IPS-20b (cell line): ENCODE data around the gene NCOA1.
"Not testable (repeated sequence)": the region's sequence is repeated elsewhere in the genome, so short reads cannot be mapped to it uniquely, and the experiment has no call there.

Experiments used
- H3K27ac ChIP-seq: one replicate; pipeline ENCODE4 v1.5.1; 2013; ENCODE audit warnings: low read length
- H3K27me3 ChIP-seq: 2 replicates; pipeline ENCODE4 v1.6.1; 2013; ENCODE audit warnings: mild to moderate bottlenecking, low read length, inconsistent platforms; ENCODE audit not compliant: insufficient read depth
- H3K36me3 ChIP-seq: 2 replicates; pipeline ENCODE4 v1.6.1; 2013; ENCODE audit warnings: low read depth, mild to moderate bottlenecking, inconsistent platforms, low read length, moderate library complexity; ENCODE audit not compliant: insufficient read depth
- H3K4me1 ChIP-seq: 2 replicates; pipeline ENCODE4 v1.6.1; 2013; ENCODE audit warnings: mild to moderate bottlenecking, control low read depth, inconsistent platforms, low read length, moderate library complexity; ENCODE audit not compliant: insufficient read depth
- H3K4me3 ChIP-seq: 2 replicates; pipeline ENCODE4 v1.5.1; 2013; ENCODE audit warnings: mild to moderate bottlenecking, low read length, inconsistent platforms
- H3K9ac ChIP-seq: 2 replicates; pipeline ENCODE4 v1.6.1; 2013; ENCODE audit warnings: low read depth, mild to moderate bottlenecking, inconsistent platforms, low read length, moderate library complexity
- H3K9me3 ChIP-seq: 2 replicates; pipeline ENCODE4 v1.6.1; 2013; ENCODE audit warnings: mild to moderate bottlenecking, low read depth, low read length, inconsistent platforms; ENCODE audit not compliant: insufficient read depth

The NCOA1 gene

DNA sequence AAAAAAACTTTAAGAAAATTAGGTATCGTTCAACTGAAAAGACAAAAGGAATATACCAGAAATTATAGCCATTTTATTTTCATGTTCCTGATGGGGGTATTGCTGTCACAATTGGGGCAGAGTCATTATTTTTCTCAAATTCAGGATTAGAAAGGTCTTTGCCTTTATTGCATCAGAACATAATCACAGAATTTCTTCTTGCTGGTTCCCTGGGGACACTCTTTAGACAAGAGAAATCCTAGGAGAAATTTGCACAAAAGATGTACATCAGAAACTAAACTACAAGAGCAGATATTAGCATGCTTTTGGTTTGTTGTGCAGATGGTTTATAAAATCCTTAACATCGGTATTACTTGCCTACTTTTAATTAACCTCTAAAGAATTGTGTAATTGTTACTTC, 103.2 kb downstream of the NCOA1 start:
- no peak overlapping the region for H3K4me3 ChIP-seq
- no peak overlapping the region for H3K27ac ChIP-seq
- H3K9ac ChIP-seq, result no peak overlapping the region

DNA sequence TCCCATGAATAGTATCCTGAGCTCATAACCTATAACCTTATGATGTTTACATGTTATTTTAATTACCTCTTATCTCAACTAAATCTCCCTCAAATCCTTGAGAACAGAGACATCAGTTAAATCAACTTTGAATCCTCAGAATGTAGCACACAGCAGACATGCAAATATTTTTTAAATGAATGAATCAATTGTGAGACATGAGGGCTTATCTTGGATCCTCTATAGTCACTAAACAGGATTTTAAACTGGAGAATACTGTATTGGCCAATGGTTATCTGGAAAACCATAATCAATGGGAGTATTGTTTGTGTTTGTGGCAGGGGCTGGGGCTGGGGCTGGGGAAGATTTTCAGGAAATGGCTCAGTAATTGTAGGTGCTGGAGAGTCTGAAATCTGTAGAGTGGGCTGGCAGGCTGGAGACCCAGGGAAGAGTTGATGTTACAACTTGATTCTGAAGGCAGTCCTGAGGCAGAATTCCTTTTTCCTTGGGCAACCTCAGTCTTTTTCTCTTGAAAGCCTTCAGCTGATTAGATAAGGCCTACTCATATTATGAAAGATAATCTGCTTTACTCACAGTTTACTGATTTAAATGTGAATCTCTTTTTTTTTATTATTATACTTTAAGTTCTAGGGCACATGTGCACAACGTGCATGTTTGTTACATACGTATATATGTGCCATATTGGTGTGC, 106.3 kb downstream of the NCOA1 start:
- Histone ChIP-seq H3K36me3 (no peaks in the 10 kb centered on the region), H3K4me3 (no peak overlapping the region), H3K9me3 (no peaks in the 10 kb centered on the region), H3K4me1 (peaks cover 7% of the 10 kb centered on the region; the same call in 1 of the 2 replicates), H3K27me3 (no peaks in the 10 kb centered on the region), H3K9ac (no peak overlapping the region), H3K27ac (no peak overlapping the region)

More for the DNA sequence above, 103.2 kb downstream of the NCOA1 start:
- no peaks in the 10 kb centered on the region for H3K9me3 ChIP-seq
- peaks cover 12% of the 10 kb centered on the region; the same call in 1 of the 2 replicates for H3K4me1 ChIP-seq
- no peaks in the 10 kb centered on the region for H3K36me3 ChIP-seq
- H3K27me3 ChIP-seq, result no peaks in the 10 kb centered on the region

DNA sequence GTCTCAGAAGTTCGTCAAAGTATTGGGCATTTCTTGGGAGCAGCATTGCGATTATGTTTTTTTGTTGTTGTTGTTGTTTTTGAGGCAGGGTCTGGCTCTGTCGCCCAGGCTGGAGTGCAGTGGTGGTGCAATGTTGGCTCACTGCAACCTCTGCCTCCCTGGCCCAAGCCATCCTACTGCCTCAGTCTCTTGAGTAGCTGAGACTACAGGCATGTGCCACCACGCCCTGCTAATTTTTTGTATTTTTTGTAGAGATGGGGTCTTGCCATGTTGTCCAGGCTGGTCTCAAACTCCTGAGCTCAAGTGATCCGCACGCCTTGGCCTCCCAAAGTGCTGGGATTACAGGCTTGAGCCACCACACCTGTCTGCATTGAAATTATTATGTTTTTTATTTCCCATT, 109.1 kb downstream of the NCOA1 start:
- H3K27ac ChIP-seq, H3K4me3 ChIP-seq, H3K9ac ChIP-seq, H3K27me3 ChIP-seq, H3K9me3 ChIP-seq, H3K36me3 ChIP-seq, H3K4me1 ChIP-seq: not testable (repeated sequence)

DNA sequence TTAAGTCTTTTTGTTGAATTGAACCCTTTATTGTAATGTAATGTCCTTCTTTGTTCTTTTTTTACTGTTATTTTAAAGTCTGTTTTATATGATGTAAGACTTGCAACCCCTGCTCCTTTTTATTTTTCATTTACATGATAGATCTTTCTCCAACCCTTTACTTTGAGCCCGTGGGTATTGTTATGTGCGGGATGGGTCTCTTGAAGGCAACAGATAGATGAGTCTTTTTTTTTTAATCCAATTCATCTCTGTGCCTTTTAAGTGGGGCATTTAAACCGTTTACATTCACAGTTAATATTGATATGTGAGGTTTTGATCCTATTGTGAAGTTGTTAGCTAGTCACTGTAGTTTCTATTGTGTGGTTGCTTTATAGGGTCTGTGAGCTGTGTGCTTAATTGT, 120.6 kb downstream of the NCOA1 start:
- no peaks in the 10 kb centered on the region for H3K36me3 ChIP-seq
- peaks cover 11% of the 10 kb centered on the region; the same call in 1 of the 2 replicates for H3K4me1 ChIP-seq
- no peak overlapping the region for H3K27ac ChIP-seq
- H3K9me3 ChIP-seq, result no peaks in the 10 kb centered on the region
- no peaks in the 10 kb centered on the region for H3K27me3 ChIP-seq
- H3K4me3 ChIP-seq, result no peak overlapping the region
- H3K9ac ChIP-seq, result no peak overlapping the region; the same call in 1 of the 2 replicates

DNA sequence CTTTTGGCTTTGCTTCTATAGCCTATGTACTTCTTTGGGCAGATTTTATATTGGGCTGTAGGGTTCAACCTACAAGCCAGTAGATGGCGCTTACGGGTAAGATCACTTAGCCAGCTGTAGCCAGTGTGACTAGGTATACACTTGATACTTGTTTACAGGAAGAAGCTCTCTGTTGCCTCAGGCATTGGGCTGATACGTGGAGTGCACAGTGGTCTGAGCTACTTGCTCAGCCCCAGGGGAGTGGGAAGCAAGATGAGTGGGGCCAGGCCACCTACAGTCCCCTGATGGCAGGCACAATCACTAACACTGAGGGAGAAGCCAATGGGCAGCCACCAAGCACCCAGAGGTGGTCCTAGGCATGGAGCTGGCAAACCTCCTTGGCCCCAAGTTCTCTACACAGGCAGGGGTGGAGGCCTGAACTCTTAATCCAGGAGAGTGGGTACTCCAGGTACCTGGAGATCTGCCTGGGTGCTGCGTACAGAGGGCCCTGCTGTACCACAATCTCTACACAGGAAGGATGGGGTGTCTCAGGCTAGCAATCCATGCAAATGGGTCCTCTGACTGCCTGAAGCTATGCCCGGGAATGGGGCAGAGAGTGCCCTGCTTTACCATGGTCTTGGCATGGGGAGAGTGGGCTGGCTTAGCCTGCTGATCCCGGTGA, 122.2 kb downstream of the NCOA1 start:
- Histone ChIP-seq H3K4me3 (no peak overlapping the region), H3K4me1 (peaks cover 11% of the 10 kb centered on the region; the same call in 1 of the 2 replicates), H3K27me3 (no peaks in the 10 kb centered on the region), H3K9me3 (no peaks in the 10 kb centered on the region), H3K27ac (peak overlapping the region; percentile 50), H3K9ac (0 out of 2 replicates have a peak overlapping the region, but pooled peaks have one; percentile 18), H3K36me3 (no peaks in the 10 kb centered on the region)

DNA sequence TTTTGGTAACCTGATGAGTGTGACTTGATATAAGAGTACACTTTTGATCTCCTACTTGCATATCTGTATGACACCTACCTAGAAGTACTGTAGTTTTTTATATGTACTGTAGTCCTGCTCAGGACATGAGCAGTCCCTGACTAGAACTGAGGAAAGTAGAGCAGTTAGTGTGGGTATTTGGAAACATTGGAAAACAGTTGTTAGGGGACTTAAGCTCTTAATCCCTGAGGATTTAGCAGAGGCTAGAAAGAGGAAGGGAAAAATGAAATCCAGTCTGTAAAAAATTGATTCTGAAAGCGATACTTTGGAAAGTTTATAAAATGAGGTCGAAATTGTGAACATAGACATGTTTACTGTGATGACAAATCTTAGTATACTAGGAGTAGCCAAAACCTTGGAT, 125.6 kb downstream of the NCOA1 start:
- Histone ChIP-seq H3K36me3 (no peaks in the 10 kb centered on the region), H3K27me3 (no peaks in the 10 kb centered on the region), H3K9ac (no peak overlapping the region), H3K9me3 (no peaks in the 10 kb centered on the region), H3K4me1 (peaks cover 15% of the 10 kb centered on the region), H3K27ac (no peak overlapping the region), H3K4me3 (no peak overlapping the region)

DNA sequence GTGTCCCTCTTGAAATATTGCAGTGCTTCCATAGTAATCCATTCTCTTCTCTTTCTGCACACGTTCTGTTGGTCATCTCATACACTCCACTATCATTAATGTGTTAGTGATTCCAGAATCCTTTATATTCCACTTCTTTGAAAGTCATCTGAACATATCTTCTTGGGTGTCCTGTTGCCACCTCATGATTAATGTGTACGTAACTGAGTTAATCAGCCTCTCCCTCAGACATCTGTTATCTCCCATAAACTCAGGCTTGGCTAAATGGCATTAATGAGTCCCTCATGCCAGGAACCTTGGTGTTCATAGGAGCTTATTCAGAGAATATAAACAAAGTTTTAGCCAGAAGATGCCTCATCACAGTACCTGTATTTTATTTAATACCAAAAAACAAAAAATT, 126.4 kb downstream of the NCOA1 start:
- H3K4me3 ChIP-seq, result no peak overlapping the region
- no peaks in the 10 kb centered on the region for H3K36me3 ChIP-seq
- H3K27ac ChIP-seq, result no peak overlapping the region
- H3K9me3 ChIP-seq, result no peaks in the 10 kb centered on the region
- H3K9ac ChIP-seq, result no peak overlapping the region
- no peaks in the 10 kb centered on the region for H3K27me3 ChIP-seq
- H3K4me1 ChIP-seq, result peaks cover 10% of the 10 kb centered on the region

DNA sequence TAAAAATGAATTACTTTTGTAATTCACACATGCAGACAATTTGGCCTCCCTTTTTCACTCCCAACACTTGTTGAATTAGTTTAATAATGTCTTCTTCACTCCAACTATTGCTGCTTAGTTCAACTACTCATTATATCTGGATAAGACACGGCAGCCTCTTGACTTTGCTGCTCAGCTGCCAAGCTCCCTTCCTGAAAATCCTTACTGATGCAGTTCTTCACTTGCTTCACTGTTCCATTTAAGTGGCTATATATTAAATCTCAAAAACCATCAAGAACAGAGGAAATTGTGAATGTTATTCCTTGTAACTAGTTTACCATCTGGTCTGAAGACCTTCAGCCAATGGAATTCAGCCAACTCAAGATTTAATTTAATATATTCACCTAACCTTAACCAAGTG, 127.1 kb downstream of the NCOA1 start:
- Histone ChIP-seq H3K36me3 (no peaks in the 10 kb centered on the region), H3K9me3 (no peaks in the 10 kb centered on the region), H3K4me1 (peaks cover 10% of the 10 kb centered on the region), H3K9ac (no peak overlapping the region), H3K27me3 (no peaks in the 10 kb centered on the region), H3K4me3 (no peak overlapping the region), H3K27ac (no peak overlapping the region)

DNA sequence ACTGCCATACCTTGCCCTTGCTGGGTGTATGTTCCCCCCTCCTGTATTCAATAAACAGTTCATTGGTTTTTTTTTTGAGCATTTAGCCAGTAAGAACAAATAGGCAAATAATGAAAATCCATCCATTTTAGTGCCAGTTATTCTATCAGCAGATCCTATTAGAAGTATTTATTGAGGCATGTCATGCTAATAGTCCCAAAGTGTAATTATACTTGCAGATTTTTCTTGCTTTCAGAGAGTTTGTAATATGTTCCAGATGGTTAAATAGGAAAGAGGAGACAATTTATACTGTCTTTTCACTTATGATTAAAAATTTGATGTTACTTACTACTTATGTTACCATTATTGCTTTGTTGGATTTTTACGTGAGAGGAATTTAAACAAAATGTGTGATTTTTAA, 127.6 kb downstream of the NCOA1 start:
- H3K27ac ChIP-seq, result no peak overlapping the region
- H3K27me3 ChIP-seq, result no peaks in the 10 kb centered on the region
- no peaks in the 10 kb centered on the region for H3K36me3 ChIP-seq

DNA sequence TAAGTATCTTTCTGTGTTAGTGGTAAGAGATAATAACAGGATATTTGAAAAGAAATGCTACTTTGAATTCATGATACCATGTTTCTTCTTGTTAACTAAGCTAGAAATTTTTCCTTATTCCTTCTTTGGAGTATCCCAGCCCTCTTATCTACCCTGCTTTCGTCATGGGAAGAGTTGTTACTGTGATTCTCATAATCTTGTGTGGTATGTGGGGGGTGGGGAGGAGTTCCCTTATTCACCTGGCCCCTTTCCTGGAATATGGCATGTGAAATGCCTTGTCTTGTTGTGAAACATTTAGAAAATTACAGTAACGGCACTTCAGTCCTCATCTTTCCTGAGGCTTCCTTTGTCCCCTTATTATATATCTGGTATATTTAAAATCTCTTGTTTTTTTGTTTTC, 129.9 kb downstream of the NCOA1 start:
- Histone ChIP-seq H3K27ac (no peak overlapping the region), H3K4me1 (peaks cover 5% of the 10 kb centered on the region), H3K4me3 (no peak overlapping the region), H3K9me3 (no peaks in the 10 kb centered on the region), H3K9ac (no peak overlapping the region), H3K27me3 (no peaks in the 10 kb centered on the region), H3K36me3 (no peaks in the 10 kb centered on the region)

More for the DNA sequence above, 127.6 kb downstream of the NCOA1 start:
- Histone ChIP-seq H3K4me1 (peaks cover 10% of the 10 kb centered on the region), H3K9ac (no peak overlapping the region), H3K4me3 (no peak overlapping the region), H3K9me3 (no peaks in the 10 kb centered on the region)

DNA sequence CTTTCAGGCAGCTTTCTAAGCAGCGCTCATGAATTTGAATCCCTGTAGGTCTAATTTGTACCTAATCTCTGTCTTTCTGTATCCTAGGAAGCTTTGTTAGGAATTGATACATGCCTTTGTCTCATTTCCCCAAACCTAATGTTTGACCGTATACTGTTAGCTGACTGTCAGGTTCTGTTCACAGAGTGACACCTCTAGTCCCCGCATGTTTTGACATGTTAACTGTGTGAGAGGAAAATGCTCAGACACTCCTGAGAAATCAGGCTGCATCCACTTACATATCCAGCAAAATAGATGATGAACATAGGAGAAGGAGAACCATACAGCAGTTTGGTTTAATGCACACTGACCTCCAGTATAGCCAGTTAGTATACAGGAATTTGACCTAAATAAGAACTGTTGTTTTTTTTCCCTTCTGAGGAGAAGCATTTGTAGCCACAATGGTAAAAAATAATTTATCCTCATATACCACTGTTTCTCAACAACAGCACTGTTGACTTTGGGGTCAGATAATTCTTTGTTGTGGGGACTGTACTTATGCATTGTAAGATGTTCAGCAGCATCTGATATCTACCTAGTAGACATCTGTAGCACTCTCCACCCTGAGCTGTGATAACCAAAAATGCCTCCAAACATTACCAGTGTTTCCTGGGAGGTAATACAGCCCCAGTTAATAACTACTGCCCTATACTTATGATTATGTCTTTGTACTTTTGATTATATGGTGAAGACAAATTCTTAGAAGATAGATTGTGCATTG, 130.9 kb downstream of the NCOA1 start:
- Histone ChIP-seq H3K9ac (no peak overlapping the region), H3K36me3 (no peaks in the 10 kb centered on the region), H3K9me3 (no peaks in the 10 kb centered on the region), H3K4me3 (no peak overlapping the region), H3K27ac (no peak overlapping the region), H3K27me3 (no peaks in the 10 kb centered on the region), H3K4me1 (peaks cover 5% of the 10 kb centered on the region)
